D721Med (cell line): ENCODE results near the gene OR6S1.
A peak's percentile ranks its signal among the peaks of the same experiment; 100 is the strongest.

Source experiments
- DNase-seq: peaks from one replicate; pipeline ENCODE4 v3.0.0; 2011; ENCODE audit warnings: low spot score; ENCODE audit not compliant: insufficient read length
- FAIRE-seq: peaks from 2 replicates; lab custom pipeline; 2011; peaks lifted over from hg19 to GRCh38; lab: Jason Lieb, UNC
- TF ChIP-seq, protein P1 (sequence below): IDR thresholded peaks from 2 replicates; pipeline ENCODE4 v1.5.1; 2012; ENCODE audit warnings: mild to moderate bottlenecking, control low read depth; ENCODE audit not compliant: insufficient read depth; ENCODE audit errors: missing control alignments

The OR6S1 gene, protein sequence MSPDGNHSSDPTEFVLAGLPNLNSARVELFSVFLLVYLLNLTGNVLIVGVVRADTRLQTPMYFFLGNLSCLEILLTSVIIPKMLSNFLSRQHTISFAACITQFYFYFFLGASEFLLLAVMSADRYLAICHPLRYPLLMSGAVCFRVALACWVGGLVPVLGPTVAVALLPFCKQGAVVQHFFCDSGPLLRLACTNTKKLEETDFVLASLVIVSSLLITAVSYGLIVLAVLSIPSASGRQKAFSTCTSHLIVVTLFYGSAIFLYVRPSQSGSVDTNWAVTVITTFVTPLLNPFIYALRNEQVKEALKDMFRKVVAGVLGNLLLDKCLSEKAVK

DNA sequence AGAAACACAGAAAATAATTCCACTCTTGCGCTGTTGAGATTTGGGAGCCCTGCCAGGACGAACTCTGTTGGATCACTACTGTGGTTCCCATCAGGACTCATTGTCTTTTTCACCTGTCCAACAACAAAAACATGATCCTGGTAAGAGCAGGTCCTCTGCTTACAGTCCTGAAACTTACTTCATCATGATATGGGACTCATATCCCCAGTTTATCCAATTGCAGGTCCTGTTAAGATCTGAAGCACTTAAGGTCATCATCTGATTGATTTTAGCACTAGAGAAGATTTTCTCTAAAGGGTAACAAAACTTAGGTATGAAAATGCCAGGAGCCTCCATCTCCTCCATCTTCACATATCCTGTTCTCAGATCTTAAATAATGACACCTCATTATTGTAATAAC is at the start of gene OR6S1:
Gene OR6S1 (minus strand): TSS at position 101 of the 400 bp plus-strand sequence. CDS start 0 bp downstream, at position 101.
- FAIRE-seq (no peak), DNase-seq (no peak)
- TF ChIP-seq, protein P1, sequence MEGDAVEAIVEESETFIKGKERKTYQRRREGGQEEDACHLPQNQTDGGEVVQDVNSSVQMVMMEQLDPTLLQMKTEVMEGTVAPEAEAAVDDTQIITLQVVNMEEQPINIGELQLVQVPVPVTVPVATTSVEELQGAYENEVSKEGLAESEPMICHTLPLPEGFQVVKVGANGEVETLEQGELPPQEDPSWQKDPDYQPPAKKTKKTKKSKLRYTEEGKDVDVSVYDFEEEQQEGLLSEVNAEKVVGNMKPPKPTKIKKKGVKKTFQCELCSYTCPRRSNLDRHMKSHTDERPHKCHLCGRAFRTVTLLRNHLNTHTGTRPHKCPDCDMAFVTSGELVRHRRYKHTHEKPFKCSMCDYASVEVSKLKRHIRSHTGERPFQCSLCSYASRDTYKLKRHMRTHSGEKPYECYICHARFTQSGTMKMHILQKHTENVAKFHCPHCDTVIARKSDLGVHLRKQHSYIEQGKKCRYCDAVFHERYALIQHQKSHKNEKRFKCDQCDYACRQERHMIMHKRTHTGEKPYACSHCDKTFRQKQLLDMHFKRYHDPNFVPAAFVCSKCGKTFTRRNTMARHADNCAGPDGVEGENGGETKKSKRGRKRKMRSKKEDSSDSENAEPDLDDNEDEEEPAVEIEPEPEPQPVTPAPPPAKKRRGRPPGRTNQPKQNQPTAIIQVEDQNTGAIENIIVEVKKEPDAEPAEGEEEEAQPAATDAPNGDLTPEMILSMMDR, result no peak

DNA sequence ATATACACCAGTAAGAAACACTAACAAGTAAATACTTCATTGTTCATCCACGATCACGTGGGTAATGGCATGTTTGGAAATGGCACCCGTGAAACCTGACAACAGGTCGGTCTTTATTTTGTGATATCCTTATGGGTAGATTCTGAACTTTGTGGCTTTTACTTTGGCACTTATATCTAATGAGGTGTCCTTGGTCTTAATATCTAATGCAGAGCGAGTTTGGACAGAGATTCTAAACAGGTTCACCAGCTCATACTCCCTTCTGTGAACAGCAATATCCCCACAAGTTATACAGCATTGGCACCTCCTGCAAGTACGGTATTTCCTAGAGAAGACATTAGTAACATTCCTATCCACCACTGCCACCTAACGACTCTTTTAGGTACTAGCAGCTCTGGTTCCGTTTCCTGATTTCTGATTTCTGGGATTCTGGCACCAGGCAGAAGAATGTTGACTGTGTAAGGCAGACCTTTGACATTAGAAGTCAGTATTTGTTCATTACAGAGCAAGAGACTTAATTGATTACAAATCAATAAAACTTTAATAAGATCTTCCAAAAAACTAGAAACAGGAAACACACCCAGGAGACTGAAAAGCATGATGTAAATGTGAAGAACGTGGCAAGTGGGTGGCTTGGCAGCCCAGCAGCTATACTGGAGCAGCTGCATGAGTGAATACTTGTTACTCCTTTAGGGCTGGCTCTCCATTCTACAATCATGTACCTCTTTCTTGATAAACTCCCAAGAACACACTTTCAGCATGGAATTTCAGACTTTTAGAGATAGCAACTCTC is 49.6 kb upstream of the OR6S1 start:
- FAIRE-seq (no peak), DNase-seq (peak; percentile 52)
- TF ChIP-seq, protein P1, result peak; percentile 87

DNA sequence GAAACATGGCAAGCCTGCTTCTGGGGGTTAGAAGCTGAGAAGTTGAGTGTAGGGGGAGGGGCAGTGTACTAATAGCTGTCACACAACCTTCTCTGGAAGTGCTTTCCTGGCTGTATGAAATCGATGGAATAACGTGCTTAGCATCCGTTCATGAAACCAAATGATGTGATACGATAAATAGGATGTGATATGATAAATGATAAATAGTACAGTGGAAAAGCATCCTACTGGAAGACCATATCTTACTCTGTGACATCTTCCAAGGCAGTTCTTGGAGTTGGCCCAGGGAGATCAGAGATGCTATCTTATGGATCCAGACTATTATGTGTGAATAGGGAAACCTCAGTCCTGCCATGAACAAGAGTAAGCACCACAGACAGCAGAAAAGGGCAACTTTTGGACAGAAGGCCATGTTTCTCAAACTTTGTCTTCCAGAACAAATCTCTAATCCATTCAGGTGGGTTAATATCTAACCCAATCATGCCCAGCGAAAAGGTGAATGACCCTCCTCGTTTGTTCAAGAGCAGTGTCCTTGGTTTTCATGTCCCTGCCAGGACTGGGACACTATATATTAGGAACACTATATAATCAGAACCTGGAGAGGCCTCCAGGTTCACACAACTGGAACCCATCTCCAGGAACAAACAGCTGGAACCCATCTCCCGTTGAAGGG is 46.8 kb upstream of the OR6S1 start, which contains the start of gene ANG:
Gene ANG (plus strand): TSS at position 598 of the 673 bp plus-strand sequence. CDS start 4,801 bp downstream, outside the sequence.
- DNase-seq (no peak), FAIRE-seq (no peak)
- TF ChIP-seq, protein P1, result no peak

DNA sequence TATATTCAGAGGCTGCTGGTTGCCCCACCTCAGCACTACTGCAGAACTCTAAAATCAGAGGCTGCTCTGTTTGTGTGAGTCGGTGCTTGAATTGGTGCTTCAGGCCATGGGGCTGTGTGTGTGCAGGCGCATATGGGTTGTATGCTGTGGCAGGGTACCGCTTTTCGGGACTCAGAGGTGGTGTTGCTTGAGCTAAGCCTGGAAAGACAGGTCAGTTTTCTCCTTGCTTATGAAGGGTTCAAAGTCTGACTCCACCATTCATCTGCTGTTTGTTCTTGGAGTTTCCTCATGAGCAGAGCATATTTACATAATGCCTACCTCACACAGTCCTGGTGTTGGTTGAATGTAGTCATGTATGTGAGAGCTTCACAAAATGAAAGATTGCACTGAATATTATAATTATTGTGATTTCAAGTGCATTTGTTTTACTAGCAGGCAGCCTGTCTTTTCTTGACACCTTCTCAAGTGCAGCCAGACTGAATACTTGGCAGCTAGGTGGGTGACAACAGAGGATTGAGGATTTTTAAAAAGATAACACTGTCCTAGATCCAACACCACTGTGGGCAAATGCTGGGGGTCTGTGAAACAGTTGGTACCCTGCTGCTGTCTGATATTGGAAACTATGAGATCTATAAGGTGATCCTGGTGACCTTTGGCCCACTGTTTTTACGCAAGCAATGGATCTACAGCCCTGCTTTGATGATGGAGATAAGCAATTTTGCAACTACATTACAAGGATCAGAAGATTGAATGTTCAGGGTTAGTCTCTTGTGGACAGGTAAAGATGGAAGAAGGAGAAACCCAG is 46.1 kb upstream of the OR6S1 start:
- FAIRE-seq, result no peak
- TF ChIP-seq, protein P1, result no peak
- DNase-seq, result no peak

DNA sequence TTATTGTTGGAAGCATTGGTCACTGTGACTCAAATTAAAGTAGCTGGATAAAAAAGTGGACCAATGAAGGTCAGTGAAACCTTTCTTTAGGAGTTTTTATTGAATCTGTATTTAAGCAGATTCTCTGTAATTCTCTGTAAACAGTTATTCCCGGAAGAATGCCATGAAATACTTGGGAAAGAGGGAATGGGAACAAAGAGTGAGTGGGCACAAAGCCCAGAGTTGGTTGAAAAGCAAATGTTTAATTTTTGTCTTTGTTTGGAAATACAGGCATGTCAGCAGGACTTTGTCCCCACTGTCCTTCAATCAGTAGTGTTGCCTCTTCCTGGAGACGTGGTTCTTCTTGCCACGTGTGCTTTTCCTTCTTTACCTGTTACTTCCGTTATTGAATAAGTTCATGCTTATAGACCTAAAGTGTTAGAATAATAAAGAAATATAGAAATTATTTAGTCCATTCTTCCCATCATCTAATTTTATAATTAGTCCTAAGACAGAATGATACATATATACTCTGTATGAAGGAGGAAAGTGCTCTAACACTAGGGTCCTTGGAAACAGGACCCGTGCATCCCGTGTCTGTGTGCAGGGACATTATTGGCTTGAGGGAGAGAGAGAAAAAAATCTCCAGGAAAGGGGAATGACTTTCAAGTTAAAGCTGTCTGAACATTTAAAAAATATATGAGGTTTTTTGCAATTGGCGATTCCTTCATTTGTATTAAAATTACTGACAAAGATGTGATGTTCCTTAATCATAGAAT is 45.1 kb upstream of the OR6S1 start:
- FAIRE-seq (no peak), DNase-seq (no peak)
- TF ChIP-seq, protein P1, result no peak
